HG03108 (cell line): ENCODE measurements around the gene SP1.
"Not testable (repeated sequence)": the region's sequence is repeated elsewhere in the genome, so short reads cannot be mapped to it uniquely, and the experiment has no call there.

Source experiments
- ATAC-seq: cut with Tn5 transposase; IDR thresholded peaks from one replicate; pipeline ENCODE4 v1.9.1; 2021; ENCODE audit warnings: moderate library complexity; ENCODE audit not compliant: unreplicated experiment

Gene SP1

DNA sequence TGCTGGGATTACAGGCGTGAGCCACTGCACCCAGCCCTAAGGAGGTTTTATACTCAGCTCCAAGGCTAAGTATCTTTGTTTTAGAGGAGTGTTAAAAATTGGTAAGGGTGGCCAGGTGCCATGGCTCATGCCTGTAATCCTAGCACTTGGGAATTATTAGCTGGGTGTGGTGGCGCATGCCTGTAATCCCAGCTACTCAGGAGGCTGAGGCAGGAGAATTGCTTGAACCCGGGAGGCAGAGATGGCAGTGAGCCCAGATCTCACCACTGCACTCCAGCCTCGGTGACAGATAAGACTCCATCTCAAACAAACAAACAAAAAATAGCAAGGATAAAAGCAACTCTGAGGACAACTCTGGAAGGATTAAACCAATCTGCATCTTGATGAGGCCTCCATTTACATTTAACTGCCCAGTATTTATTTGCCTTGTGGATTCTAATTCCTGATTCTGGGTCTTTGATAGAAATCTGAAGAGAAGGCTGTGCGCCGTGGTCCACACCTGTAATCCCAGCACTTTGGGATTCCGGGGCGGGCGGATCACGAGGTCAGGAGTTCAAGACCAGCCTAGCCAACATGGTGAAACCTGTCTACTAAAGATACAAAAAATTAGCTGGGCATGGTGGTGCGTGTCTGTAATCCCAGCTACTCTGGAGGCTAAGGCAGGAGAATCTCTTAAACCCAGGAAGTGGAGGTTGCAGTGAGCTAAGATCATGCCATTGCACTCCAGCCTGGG, 64.8 kb downstream of the SP1 start:
- not testable (repeated sequence) for ATAC-seq

- no peak for ATAC-seq
Measured at GRCh38 chr12:53450936-53451335, 71.0 kb downstream of the SP1 start.

- peak; percentile 96 for ATAC-seq
Measured at GRCh38 chr12:53451661-53452158, 71.7 kb downstream of the SP1 start, which contains the start of gene PCBP2. Gene PCBP2, plus strand, starts transcription at chr12:53452102. Its CDS starts 2,699 bp downstream, at chr12:53454801.

DNA sequence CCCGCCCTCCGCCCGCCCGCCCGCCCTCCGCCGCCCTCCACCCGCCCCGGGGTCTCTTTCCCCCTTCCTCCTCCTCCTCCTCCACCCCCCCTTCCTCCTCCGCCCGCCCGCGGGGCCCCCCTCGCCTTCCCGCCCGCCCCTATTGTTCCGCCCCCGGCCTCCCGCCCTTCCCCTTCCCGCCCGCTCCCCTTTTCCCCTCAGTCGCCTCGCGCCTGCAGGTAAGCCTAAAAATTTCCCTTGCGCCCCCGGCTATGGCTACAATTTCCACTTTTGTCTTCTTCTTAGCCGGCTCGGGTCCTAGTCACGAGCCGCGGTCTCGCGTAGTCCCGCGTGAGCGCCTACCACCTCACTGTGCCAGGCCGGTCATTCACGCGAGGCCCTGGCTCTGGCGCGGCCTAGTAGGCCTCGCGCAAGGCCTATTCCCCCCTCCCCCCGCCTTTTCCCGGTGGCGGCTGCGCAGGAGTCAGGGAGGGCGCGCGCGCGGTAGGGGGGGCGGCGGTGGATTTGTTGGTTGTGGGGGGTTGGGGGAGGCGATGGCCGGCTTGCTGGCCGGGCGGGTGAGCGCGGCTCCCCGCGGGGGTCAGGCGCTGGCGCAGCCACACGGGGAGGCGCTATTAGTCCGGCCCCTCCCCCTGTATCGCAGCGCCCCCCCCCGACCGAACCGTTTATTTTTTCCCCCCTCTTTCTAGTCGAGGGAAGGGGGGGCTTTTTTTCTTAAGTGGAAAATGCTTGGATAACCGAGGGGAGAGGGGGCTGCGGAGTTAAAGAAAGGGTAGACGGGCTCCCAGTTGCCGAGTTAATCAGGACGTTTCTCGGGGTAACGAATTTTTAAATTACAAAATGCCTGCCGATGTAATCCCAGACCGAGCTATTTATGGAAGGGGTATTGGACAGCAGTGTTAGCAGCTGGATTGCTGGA, 72.4 kb downstream of the SP1 start:
- peak; percentile 26 for ATAC-seq

GRCh38 chr12:53453953-53454640, 74.1 kb downstream of the SP1 start:
- ATAC-seq, result no peak

GRCh38 chr12:53454707-53455106, 74.7 kb downstream of the SP1 start:
- no peak for ATAC-seq

DNA sequence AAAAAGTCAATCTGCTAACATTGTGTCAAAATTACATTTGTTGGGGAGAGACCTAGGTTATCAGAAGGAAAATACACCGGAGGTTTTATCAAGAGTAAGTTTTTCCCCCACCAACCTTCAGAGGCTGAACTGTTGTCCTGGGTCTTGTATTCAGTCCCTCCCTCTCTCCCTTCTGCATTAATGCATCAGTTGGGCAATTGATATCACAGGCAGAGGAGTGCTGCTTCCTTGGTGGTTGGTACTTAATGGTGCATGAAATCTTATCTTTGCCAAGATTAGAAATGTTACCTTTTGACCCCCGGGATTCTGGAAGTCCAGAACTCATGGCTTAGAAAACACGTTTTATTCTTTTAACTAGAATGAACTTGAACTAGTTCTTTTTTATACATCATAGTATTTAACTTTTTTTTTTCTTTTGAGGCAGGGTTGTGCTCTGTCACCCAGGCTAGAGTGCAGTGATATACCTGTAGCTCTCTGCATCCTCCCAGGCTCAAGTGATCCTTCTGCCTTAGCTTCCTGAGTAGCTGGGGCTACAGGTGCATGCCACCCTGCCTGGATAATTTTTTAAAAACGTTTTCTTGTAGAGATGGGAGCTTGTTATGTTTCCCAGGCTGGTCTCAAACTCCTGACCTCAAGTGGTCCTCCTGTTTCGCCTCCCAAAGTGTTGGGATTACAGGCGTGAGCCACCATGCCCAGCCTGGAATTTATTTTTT, 76.8 kb downstream of the SP1 start:
- ATAC-seq, result no peak

- ATAC-seq, result no peak
Measured at GRCh38 chr12:53459097-53459496, 79.1 kb downstream of the SP1 start.

DNA sequence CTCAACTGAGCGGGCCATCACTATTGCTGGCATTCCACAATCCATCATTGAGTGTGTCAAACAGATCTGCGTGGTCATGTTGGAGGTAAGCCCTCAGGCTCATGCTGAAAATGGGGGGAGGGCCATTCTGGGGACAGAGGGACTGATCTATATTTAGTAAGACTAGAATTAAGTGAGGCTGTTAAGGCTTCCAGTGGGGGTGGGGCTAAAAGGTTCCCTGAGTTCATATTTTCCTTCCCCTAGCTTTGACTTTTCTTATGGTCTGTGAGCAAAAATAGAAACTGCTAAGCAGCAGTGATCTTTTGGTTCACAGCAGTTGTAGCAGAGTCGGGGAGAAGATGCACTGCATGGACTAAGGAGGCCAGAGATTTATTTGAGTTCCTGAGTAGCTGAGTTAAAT, 81.1 kb downstream of the SP1 start:
- no peak for ATAC-seq

DNA sequence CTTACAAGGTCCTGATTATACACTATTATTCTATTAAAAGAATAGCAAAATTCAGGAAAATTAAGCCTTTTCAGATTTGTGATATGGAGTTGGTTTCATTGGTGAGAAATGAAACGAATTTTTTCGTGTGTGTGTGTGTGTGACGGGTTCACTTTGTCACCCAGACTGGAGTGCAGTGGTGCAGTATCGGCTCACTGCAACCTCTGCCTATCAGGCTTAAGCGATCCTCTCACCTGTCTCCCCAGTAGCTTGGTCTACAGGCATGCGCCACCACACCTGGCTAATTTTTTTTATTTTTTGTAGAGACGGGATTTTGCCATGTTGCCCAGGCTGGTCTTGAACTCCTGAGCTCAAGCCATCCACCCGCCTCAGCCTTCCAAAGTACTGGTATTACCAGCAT, 81.6 kb downstream of the SP1 start:
- ATAC-seq, result no peak

DNA sequence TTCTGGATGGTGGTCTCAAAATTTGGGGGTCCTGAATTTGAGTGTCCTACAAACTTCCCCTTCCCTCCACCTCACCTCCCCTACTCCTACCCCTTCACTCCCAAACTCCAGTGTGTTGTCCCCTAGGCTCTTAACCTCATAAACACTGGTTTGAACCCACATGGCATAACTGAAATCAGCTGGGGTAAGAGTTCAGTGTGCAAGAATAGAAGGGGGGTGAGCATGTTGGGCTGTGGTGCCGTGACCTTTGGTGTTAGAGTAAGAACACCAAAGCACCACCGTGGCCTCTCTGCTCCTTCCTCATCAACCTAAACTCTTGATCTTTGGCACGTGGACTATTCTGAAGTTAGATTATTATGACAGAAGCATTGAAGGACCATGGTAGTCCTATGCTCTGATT, 83.0 kb downstream of the SP1 start:
- ATAC-seq, result no peak

DNA sequence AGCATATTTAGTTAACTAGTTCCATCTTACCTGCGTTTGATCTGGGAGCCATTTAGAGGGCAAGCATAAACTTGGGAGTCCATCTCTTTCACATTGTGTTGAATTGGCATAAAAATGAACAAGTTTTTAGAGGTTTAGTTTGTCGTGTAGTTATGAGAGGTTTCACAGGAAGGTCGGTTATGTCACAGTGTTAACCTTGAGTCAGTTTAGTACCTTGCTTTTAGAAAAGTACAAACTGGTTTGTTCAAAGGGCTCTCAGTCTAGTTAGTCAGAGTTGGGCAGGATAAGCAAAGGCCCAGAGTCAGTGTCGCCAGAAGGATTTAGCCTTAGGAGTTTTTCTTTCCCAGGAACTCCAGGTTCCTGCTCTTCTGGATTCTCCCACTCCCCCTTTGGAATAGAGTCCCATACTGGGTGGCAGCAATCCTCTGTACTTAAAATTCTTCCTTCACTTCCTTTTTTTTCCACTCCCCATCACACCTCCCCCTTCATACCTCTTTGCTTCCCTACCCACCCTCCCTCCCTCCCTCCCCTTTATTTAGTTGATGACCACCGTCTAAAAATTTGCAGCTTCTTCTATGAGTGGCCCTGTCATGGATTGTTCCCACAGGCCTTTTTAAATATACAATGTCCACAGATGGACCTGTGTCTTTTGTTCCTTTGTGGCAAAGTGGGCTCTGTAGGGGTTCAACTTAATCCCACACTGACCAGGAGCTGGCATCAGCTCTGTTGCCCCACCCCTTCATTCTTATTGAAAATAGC, 84.0 kb downstream of the SP1 start:
- no peak for ATAC-seq

GRCh38 chr12:53464685-53465418, 84.9 kb downstream of the SP1 start:
- no peak for ATAC-seq

GRCh38 chr12:53465679-53466078, 85.7 kb downstream of the SP1 start:
- no peak for ATAC-seq
